Endothelial cell of umbilical vein (primary cell): ENCODE results near the gene PHACTR1.

Source experiments
- EZH2 ChIP-seq: IDR thresholded peaks from 2 replicates; pipeline ENCODE4 v1.6.1; 2012; ENCODE audit warnings: borderline replicate concordance, low read depth, mild to moderate bottlenecking, moderate library complexity, low read length, inconsistent platforms; ENCODE audit not compliant: severe bottlenecking
- FOS ChIP-seq: IDR thresholded peaks from 2 replicates; pipeline ENCODE4 v1.6.1; 2011; ENCODE audit warnings: mild to moderate bottlenecking, low read length, moderate library complexity, borderline replicate concordance; ENCODE audit not compliant: insufficient read depth
- JUN ChIP-seq: IDR thresholded peaks from 2 replicates; pipeline ENCODE4 v1.6.1; 2011; ENCODE audit warnings: borderline replicate concordance, low read depth; ENCODE audit not compliant: insufficient read length, insufficient read depth
- MYC ChIP-seq: IDR thresholded peaks from one replicate; pipeline ENCODE4 v1.6.1; 2011; ENCODE audit warnings: mild to moderate bottlenecking, low read depth, low read length
- POLR2A ChIP-seq: IDR thresholded peaks from 2 replicates; pipeline ENCODE4 v1.6.1; 2012; ENCODE audit warnings: low read depth, mild to moderate bottlenecking, control low read depth, low read length
- POLR2AphosphoS5 ChIP-seq: IDR thresholded peaks from 2 replicates; pipeline ENCODE4 v1.6.1; 2012; ENCODE audit warnings: low read depth, mild to moderate bottlenecking, control low read depth, low read length, moderate library complexity; ENCODE audit not compliant: insufficient read depth
- TF ChIP-seq, protein P1 (sequence below), 2 donors: IDR thresholded peaks; 1 replicate in 1 of 2; 2 replicates in 1 of 2; pipeline ENCODE4 v1.5.1; 2011; ENCODE audit warnings: low read length in 2 of 2, mild to moderate bottlenecking in 2 of 2, moderate library complexity in 2 of 2, control low read depth in 1 of 2, inconsistent platforms in 1 of 2, low read depth in 1 of 2; ENCODE audit not compliant: insufficient read depth in 1 of 2; ENCODE audit errors: extremely low read depth in 1 of 2

DNA sequence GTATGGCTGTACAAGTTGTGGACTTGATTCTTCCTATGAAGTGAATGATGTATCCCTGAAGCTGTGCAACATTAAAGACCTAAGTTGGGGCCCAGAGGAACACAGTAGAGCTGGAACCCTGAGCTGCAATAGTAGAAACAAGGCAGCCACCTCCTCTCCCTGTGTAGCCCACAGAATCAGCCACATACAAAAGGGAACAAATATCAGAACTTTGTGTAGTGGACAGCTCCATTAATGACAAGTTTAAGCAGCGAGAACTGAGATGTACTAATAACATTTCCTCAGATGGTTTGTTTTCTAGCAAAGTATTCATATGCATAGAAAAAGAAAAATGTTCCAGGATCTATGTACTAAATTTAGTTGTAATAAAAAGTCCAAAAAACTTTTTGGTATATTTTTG, 19.2 kb downstream of the PHACTR1 start:
- TF ChIP-seq POLR2A (no peak), EZH2 (no peak), POLR2AphosphoS5 (no peak), MYC (no peak), FOS (no peak), JUN (no peak)
- TF ChIP-seq, protein P1, sequence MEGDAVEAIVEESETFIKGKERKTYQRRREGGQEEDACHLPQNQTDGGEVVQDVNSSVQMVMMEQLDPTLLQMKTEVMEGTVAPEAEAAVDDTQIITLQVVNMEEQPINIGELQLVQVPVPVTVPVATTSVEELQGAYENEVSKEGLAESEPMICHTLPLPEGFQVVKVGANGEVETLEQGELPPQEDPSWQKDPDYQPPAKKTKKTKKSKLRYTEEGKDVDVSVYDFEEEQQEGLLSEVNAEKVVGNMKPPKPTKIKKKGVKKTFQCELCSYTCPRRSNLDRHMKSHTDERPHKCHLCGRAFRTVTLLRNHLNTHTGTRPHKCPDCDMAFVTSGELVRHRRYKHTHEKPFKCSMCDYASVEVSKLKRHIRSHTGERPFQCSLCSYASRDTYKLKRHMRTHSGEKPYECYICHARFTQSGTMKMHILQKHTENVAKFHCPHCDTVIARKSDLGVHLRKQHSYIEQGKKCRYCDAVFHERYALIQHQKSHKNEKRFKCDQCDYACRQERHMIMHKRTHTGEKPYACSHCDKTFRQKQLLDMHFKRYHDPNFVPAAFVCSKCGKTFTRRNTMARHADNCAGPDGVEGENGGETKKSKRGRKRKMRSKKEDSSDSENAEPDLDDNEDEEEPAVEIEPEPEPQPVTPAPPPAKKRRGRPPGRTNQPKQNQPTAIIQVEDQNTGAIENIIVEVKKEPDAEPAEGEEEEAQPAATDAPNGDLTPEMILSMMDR (IDR thresholded peaks at IDR 0.05; ENCODE audit: extremely low read depth in 1 of 2, insufficient read depth in 1 of 2, low read depth in 1 of 2, low read length in 2 of 2): no peak
